Measurements from ENCODE around the gene CBR4. TPM values are rescaled to one million over a fixed set of nuclear protein-coding genes. Genes with fewer than 3 reads are reported as not detected.

Gene CBR4
- total RNA-seq, 2 donors from 2014 or later: 39.0 to 55.6 TPM

- no peak overlapping the region for H3K9ac ChIP-seq (ENCODE audit: extremely low read depth, low read length, poor library complexity, severe bottlenecking)
- H3K27me3 ChIP-seq (ENCODE audit: control insufficient read depth, insufficient read depth, low read length, poor library complexity, severe bottlenecking): no peaks in the 10 kb centered on the region
- Mint-ChIP-seq H3K36me3 (ENCODE audit: low read depth) (no peaks in the 10 kb centered on the region), H3K9me3 (no peaks in the 10 kb centered on the region), H3K4me1 (peaks cover 11% of the 10 kb centered on the region), H3K27ac (no peak overlapping the region), H3K4me3 (no peak overlapping the region), H3K27me3 (ENCODE audit: insufficient read depth) (no peaks in the 10 kb centered on the region)
- H3K36me3 ChIP-seq (ENCODE audit: control insufficient read depth, insufficient read depth, low read length): no peaks in the 10 kb centered on the region
- DNase-seq: no peak
- H3K4me3 ChIP-seq (ENCODE audit: low read length): no peak overlapping the region
- TF ChIP-seq CTCF (conservative IDR thresholded peaks at IDR 0.05): no peak
- H3K27ac ChIP-seq (ENCODE audit: low read depth, low read length): no peak overlapping the region
- H3K9me3 ChIP-seq (ENCODE audit: control insufficient read depth, low read length): no peaks in the 10 kb centered on the region
- 94 to 97% methylated on average over 3 to 5 of the region's 5 CpGs for WGBS, 2 experiments (ENCODE audit: insufficient coverage in 1 of 2, insufficient read length in 1 of 2)
- H3K4me1 ChIP-seq (ENCODE audit: control insufficient read depth, insufficient read depth, low read length): no peaks in the 10 kb centered on the region
Measured at GRCh38 chr4:169044714-169045447, 34.8 kb upstream of the CBR4 start.

GRCh38 chr4:169042608-169043007 lies 32.6 kb upstream of the CBR4 start:
- no peak for DNase-seq
- no peak for TF ChIP-seq CTCF (conservative IDR thresholded peaks at IDR 0.05)
- no peaks in the 10 kb centered on the region for H3K27me3 Mint-ChIP-seq (ENCODE audit: insufficient read depth)
- H3K27ac Mint-ChIP-seq: no peak overlapping the region
- 98 to 100% methylated on average over 1 to 2 of the region's 2 CpGs for WGBS, 2 experiments (ENCODE audit: insufficient coverage in 1 of 2, insufficient read length in 1 of 2)
- Histone ChIP-seq H3K4me3 (ENCODE audit: low read length) (no peak overlapping the region), H3K27ac (ENCODE audit: low read depth, low read length) (no peak overlapping the region), H3K4me1 (ENCODE audit: control insufficient read depth, insufficient read depth, low read length) (no peaks in the 10 kb centered on the region), H3K9me3 (ENCODE audit: control insufficient read depth, low read length) (no peaks in the 10 kb centered on the region), H3K9ac (ENCODE audit: extremely low read depth, low read length, poor library complexity, severe bottlenecking) (no peak overlapping the region), H3K27me3 (ENCODE audit: control insufficient read depth, insufficient read depth, low read length, poor library complexity, severe bottlenecking) (no peaks in the 10 kb centered on the region), H3K36me3 (ENCODE audit: control insufficient read depth, insufficient read depth, low read length) (no peaks in the 10 kb centered on the region)
- no peaks in the 10 kb centered on the region for H3K36me3 Mint-ChIP-seq (ENCODE audit: low read depth)
- H3K4me1 Mint-ChIP-seq: peaks cover 4% of the 10 kb centered on the region
- H3K4me3 Mint-ChIP-seq: no peak overlapping the region
- no peaks in the 10 kb centered on the region for H3K9me3 Mint-ChIP-seq

- WGBS, 2 experiments (ENCODE audit: insufficient coverage in 1 of 2, insufficient read length in 1 of 2): 95 to 96% methylated on average over 4 to 7 of the region's 7 CpGs
- no peak for DNase-seq
- H3K27me3 Mint-ChIP-seq (ENCODE audit: insufficient read depth): no peaks in the 10 kb centered on the region
Measured at GRCh38 chr4:169040559-169041261, 30.7 kb upstream of the CBR4 start.

More at GRCh38 chr4:169040559-169041261, 30.7 kb upstream of the CBR4 start:
- Histone ChIP-seq H3K9ac (ENCODE audit: extremely low read depth, low read length, poor library complexity, severe bottlenecking) (no peak overlapping the region), H3K27me3 (ENCODE audit: control insufficient read depth, insufficient read depth, low read length, poor library complexity, severe bottlenecking) (no peaks in the 10 kb centered on the region), H3K4me3 (ENCODE audit: low read length) (no peak overlapping the region), H3K4me1 (ENCODE audit: control insufficient read depth, insufficient read depth, low read length) (no peaks in the 10 kb centered on the region), H3K27ac (ENCODE audit: low read depth, low read length) (no peak overlapping the region), H3K9me3 (ENCODE audit: control insufficient read depth, low read length) (no peaks in the 10 kb centered on the region), H3K36me3 (ENCODE audit: control insufficient read depth, insufficient read depth, low read length) (no peaks in the 10 kb centered on the region)
- Mint-ChIP-seq H3K4me1 (no peaks in the 10 kb centered on the region), H3K9me3 (peaks cover 9% of the 10 kb centered on the region), H3K4me3 (no peak overlapping the region), H3K27ac (no peak overlapping the region), H3K36me3 (ENCODE audit: low read depth) (no peaks in the 10 kb centered on the region)
- no peak for TF ChIP-seq CTCF (conservative IDR thresholded peaks at IDR 0.05)

Data from endodermal cell (in vitro differentiated cells).